GM15510 (cell line): ENCODE data around the gene EXPH5.
A peak's percentile ranks its signal among the peaks of the same experiment; 100 is the strongest.

Experiments used
- POLR2A ChIP-seq: IDR thresholded peaks from 3 replicates; pipeline ENCODE4 v1.6.1; 2011; ENCODE audit warnings: borderline replicate concordance; ENCODE audit not compliant: insufficient read length; ENCODE audit errors: extremely low read depth

The EXPH5 gene

DNA sequence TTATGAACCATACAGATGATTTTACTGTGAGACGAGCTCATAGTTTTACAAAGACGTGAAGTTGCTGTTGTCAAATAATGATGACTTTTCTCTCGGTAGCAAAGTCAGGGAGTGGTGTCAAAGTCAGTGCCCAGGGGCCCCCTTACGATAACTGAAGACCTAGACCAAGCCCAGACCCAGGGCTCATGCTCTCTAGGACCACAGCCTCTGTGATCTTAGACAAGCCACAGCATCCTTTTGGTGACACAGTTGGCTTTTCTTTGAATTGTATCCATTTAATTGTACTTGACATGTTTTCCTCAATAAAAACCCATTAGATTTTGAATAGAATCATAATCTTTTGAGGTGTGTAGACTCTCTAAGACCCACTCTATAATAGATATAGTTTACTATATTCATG, 77.4 kb downstream of the EXPH5 start:
- TF ChIP-seq POLR2A, result no peak

DNA sequence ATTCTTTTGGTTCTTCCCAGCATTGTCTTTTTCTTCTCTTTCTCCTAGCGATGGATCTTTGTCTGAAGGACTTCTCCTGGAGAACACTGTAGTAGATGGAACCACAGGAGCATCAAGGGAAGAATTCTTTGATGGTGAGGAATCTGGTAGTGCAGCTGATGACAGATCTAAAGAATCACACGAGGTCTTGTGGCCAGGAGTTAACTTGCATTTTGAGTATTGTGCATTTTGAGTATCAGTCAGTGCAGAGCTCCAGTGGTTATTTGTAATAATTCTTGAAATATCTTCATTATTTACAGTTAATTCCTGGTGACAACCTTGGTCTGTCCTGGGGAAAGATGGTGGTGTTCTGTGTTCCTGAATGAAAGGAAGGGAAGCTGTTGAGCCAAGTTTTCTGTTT, 80.9 kb downstream of the EXPH5 start:
- no peak for TF ChIP-seq POLR2A

DNA sequence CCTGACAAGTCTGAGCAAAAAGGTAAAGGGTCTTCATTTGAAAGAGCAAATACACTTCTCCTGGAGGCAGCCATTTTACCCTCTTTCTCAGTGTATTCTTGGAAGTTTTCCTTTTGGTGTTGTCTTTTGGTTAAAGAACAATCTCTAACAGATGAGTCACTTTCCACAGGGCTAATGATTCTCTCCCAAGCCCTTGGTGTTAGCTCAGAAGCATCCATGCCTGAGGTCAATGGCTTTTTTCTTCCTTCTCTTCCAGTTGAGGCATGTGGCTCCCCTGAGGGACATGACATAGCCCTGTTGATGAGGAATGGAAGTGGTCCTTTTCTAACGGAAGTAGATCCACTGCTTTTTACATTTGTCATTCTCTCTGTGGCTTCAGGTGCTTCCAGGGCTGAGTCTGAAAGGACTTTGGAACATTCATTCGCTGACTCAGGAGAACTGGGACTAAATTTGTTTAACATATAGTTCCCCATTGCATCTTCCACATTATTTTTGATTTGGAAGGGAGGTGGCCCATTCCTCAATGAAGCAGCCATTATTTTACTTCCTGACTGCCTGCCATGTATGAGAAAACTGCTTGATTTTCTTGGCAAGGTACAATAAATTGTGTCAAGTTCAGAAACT, 81.6 kb downstream of the EXPH5 start:
- TF ChIP-seq POLR2A, result no peak

DNA sequence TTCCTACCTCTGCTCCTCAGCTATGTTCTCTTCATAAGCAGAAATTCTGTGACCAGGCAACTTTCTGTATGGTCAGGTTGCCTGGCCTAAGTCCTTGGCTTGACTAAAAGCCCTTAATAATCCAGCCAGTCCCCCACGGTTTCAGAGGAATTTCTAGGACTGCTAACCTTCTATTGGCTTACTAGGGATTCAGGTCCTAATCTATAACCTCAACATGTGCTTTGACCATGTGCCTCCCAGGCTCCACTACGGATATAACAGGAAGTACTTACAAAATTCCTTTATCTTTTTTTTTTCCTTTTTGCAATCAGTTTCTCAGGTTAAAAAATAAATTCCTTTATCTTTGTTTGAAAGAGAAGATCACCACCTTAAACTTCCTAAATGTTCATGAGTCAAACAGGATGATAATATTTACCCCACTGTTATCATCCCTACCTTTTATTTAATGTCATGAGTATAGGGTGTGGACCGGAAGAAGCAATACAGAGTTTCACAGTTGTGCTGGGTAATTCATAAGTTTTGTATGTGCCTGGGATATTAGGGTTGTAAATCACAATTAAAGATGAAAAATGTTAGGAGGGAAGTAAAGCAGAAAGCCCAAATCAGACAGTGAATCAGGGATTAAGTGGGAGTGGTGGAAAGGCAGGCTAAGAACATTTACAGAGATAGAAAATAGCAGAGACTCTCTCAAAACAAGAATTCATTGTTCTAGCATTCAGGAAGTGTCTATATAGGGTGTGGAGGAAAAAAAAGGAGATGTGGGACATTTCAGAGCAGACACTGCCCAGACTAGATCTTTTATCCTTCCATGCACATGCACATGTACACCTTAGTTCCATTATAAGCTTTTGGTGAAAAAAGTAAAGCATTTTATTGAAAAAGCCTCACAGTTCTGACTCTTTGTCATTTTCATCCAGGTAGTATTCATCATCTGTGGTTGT, 84.6 kb downstream of the EXPH5 start:
- TF ChIP-seq POLR2A, result no peak

DNA sequence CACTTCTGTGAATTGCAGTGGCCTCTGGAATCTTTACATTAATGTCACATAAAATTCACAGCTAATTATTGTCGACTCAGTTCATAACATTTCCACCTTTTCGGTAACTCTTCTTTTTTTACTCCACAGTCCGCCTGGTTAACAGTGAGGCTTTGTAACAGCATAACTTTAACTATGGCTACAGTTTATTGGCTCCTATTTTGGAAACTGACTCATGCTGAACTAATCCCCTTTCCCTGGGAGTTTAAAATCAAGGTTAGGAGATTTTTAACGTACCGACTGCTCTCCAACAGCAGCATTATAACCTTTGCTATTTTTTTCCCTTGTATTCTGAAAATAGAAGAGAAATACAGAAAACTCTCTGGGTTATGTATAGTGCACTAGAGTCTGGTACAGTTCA, 92.2 kb downstream of the EXPH5 start:
- TF ChIP-seq POLR2A, result no peak

DNA sequence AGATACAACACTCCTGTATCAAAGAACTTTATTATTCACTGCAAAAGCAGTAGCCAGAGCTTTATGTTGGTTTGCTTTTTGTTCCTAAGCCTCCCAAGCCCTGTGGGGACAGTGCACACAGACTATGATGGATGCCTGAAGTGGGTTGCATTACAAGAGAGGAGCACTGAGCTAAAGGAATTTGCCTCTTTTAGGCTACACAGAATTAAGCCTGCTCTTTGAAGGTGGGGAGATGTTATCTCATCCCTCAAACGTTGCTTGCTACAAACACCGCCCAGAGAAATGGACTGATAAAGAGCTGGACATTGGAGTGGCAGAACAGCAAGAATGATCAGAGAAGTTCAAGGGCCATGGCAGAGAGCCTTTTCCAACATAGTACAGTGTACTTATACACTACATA, 92.8 kb downstream of the EXPH5 start:
- no peak for TF ChIP-seq POLR2A

- no peak for TF ChIP-seq POLR2A
These were observed 93.4 kb downstream of the EXPH5 start for GRCh38 chr11:108500169-108500568.

- no peak for TF ChIP-seq POLR2A
These were observed 94.7 kb downstream of the EXPH5 start for GRCh38 chr11:108498816-108499408.

DNA sequence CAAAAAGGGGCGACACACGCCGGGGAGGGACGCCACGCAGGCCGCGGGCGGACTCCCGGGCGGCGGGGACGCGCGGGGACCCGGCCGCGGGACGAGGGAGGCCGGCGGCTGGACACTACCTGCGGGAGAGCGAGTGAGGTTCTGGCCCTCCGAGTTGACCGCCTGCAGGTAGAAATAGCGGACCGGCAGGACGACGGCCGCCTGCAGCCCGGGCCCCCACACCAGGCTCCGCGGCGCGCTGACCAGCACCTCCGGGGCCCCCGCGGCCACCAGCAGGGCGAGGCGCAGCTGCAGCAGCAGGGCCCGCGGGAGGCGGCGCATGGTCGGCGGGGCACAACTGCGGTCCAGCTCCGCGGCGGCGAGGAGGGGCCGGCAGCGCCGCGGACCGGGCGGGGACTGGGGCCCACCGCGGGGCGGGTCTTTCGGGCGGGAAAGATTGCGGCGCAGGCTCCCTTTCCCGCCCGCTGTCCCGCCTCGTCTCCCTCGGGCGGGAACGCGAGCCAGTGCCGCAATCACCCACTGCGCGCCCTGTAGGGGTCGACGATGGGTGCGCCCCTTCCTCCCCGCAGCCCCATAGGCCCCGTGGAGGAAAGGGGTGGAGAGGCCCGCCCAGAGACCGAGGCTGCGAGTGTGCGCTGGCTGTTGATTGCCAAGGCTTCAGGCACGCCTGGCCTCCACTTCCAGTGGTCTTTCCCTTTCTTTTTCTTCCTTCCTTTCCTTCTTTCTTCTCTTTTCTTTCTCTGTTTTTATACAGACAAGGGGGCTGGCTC, 95.3 kb downstream of the EXPH5 start, which contains the start of gene POGLUT3:
POGLUT3 (minus strand) TSS at position 339 of the 770 bp plus-strand sequence; CDS start at position 321, 18 bp downstream.
- TF ChIP-seq POLR2A, result peak; percentile 41

- TF ChIP-seq POLR2A, result peak; percentile 49
These were observed 96.1 kb downstream of the EXPH5 start for GRCh38 chr11:108497317-108498045.

GRCh38 chr11:108496643-108497256, 96.8 kb downstream of the EXPH5 start:
- no peak for TF ChIP-seq POLR2A

- TF ChIP-seq POLR2A, result no peak
These were observed 98.2 kb downstream of the EXPH5 start for GRCh38 chr11:108495326-108495725.

DNA sequence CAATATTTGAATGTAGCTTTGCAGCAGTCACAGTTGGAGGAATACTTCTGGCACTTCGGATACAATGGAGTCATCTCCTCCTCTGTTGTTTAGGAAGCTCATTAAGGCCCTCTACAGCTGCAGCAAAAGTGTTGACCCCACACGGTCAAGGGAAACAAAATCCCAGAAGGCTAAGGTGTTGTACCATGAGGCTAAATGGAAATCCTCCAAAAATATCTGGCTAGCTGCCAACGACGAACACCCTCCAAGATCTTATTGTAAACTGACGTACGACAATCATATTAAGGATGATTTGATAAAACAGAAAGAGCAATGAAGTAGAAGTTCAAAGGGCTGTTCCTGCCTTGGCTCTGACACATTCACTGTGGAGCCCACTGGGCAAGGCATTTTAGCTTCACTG, 99.4 kb downstream of the EXPH5 start:
- no peak for TF ChIP-seq POLR2A

DNA sequence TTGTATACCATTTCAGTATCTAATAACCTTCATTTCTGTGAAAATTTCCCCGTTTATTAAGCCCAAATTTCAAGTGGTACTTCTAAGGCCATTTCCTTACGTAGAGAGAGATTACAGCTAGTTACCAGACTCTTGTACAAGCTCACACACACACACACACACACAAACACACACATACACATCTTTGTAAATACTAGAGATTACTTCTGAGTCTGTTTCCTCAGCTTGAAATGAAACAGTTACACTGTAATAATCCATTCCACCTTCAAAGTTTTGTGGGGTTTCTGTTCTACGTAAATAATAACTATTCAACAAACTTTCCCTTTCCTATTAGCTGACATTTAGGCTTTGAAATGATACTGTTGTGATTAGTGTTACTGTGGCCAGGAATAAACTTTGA, 101.6 kb downstream of the EXPH5 start:
- no peak for TF ChIP-seq POLR2A
